HG03103 (cell line): ENCODE data around the gene ARHGEF17.
"Not testable (repeated sequence)": the region's sequence is repeated elsewhere in the genome, so short reads cannot be mapped to it uniquely, and the experiment has no call there.

Experiments used
- ATAC-seq: cut with Tn5 transposase; IDR thresholded peaks from one replicate; pipeline ENCODE4 v1.9.1; 2021; ENCODE audit warnings: low read depth; ENCODE audit not compliant: unreplicated experiment

Gene ARHGEF17

GRCh38 chr11:73271936-73272679, 36.0 kb upstream of the ARHGEF17 start, which contains the start of gene P2RY6:
TSS of gene P2RY6 (plus strand) at chr11:73272338. CDS start at chr11:73296519, 24,181 bp downstream.
- ATAC-seq = no peak

GRCh38 chr11:73272680-73273038, 35.4 kb upstream of the ARHGEF17 start:
- ATAC-seq = no peak

GRCh38 chr11:73273222-73273895, 34.7 kb upstream of the ARHGEF17 start:
- ATAC-seq = no peak

GRCh38 chr11:73274191-73274590, 33.9 kb upstream of the ARHGEF17 start:
- ATAC-seq = not testable (repeated sequence)

- no peak for ATAC-seq
These were observed 33.2 kb upstream of the ARHGEF17 start for GRCh38 chr11:73274722-73275380.

- no peak for ATAC-seq
These were observed 32.7 kb upstream of the ARHGEF17 start for GRCh38 chr11:73275381-73275750.

- no peak for ATAC-seq
These were observed 30.6 kb upstream of the ARHGEF17 start for GRCh38 chr11:73277467-73277866.

GRCh38 chr11:73280626-73281025, 27.4 kb upstream of the ARHGEF17 start:
- no peak for ATAC-seq

- ATAC-seq = no peak
These were observed 26.8 kb upstream of the ARHGEF17 start for GRCh38 chr11:73281201-73281741.

- no peak for ATAC-seq
These were observed 26.0 kb upstream of the ARHGEF17 start for GRCh38 chr11:73281796-73282660.

GRCh38 chr11:73283276-73284000, 24.6 kb upstream of the ARHGEF17 start:
- ATAC-seq = no peak

GRCh38 chr11:73284106-73284505, 24.0 kb upstream of the ARHGEF17 start:
- ATAC-seq = no peak

- no peak for ATAC-seq
These were observed 22.4 kb upstream of the ARHGEF17 start for GRCh38 chr11:73285721-73286120.

- no peak for ATAC-seq
These were observed 21.8 kb upstream of the ARHGEF17 start for GRCh38 chr11:73286240-73286810.

- ATAC-seq = no peak
These were observed 20.5 kb upstream of the ARHGEF17 start for GRCh38 chr11:73287400-73288101.

- ATAC-seq = no peak
These were observed 19.7 kb upstream of the ARHGEF17 start for GRCh38 chr11:73288192-73288872.

GRCh38 chr11:73288873-73289707, 19.0 kb upstream of the ARHGEF17 start:
- ATAC-seq = no peak
